ENCODE data around the gene CYP26B1. TPM values are rescaled to one million over a fixed set of nuclear protein-coding genes. Genes with fewer than 3 reads are reported as not detected.

Gene CYP26B1
- total RNA-seq, 1 donor = 0.81 TPM

GRCh38 chr2:72084584-72084976 lies 63.1 kb downstream of the CYP26B1 start:
- DNase-seq (ENCODE audit: low read depth in 2 of 3, low spot score in 2 of 3) = no peak

- no peak for DNase-seq (ENCODE audit: low read depth in 2 of 3, low spot score in 2 of 3)
Observed at GRCh38 chr2:72083751-72084583, 63.7 kb downstream of the CYP26B1 start.

GRCh38 chr2:72082887-72083286 lies 64.8 kb downstream of the CYP26B1 start:
- DNase-seq (ENCODE audit: low read depth in 2 of 3, low spot score in 2 of 3) = no peak

- no peak for DNase-seq (ENCODE audit: low read depth in 2 of 3, low spot score in 2 of 3)
Observed at GRCh38 chr2:72082021-72082601, 65.6 kb downstream of the CYP26B1 start.

- no peak for DNase-seq (ENCODE audit: low read depth in 2 of 3, low spot score in 2 of 3)
Observed at GRCh38 chr2:72081451-72081850, 66.2 kb downstream of the CYP26B1 start.

- DNase-seq (ENCODE audit: low read depth in 2 of 3, low spot score in 2 of 3) = no peak
Observed at GRCh38 chr2:72080286-72081145, 67.1 kb downstream of the CYP26B1 start.

All from hematopoietic multipotent progenitor cell (in vitro differentiated cells).